ENCODE measurements around the gene CD52. TPM values are rescaled to one million over a fixed set of nuclear protein-coding genes. Genes with fewer than 3 reads are reported as not detected.

Gene CD52, protein sequence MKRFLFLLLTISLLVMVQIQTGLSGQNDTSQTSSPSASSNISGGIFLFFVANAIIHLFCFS
- 10,525 TPM for polyA plus RNA-seq

DNA sequence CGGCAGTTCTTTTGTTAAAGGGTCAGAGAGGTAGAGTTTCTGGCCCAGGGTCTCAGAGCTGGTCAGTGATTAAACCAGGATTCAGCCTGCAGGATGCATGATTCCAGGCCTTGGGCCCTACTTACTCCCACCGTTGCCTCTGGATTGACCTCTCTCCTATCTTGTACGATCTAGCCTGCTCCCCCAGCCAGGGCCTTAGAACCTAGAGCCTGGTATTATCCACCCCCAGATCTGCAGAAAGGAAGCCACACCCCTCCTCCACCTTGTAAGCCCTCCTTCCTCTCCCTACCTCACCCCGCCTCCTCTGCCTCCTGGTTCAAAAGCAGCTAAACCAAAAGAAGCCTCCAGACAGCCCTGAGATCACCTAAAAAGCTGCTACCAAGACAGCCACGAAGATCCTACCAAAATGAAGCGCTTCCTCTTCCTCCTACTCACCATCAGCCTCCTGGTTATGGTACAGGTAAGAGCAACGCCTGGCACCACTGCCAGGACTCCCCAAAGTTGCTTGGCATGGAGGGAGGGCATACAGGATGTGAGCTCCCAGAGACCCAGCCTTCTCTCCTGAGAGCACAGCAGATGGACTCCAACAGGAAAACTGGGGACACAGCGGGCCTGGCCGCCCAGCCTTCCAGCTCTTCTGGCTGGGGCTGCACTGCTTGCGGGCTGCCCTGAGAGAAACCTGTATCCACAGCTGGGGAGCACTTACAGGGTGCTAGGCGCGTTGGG lies at the start of gene CD52:
TSS of gene CD52 (plus strand) at position 347 of the 726 bp plus-strand sequence. CDS start at position 407, 60 bp downstream.
- peak within 1 kb of the TSS; percentile 93 to 100 (median 100) for H3K4me3 Mint-ChIP-seq
- H3K27me3 Mint-ChIP-seq = no peaks in the 10 kb centered on the region
- peaks cover 42 to 52% (median 43%) of the 10 kb centered on the region in 3 donors for H3K4me1 Mint-ChIP-seq
- peaks cover 16% of the 10 kb centered on the region for H3K36me3 Mint-ChIP-seq
- H3K9me3 Mint-ChIP-seq = no peaks in the 10 kb centered on the region
- peak within 1 kb of the TSS; percentile 74 to 97 (median 92) for H3K27ac Mint-ChIP-seq

DNA sequence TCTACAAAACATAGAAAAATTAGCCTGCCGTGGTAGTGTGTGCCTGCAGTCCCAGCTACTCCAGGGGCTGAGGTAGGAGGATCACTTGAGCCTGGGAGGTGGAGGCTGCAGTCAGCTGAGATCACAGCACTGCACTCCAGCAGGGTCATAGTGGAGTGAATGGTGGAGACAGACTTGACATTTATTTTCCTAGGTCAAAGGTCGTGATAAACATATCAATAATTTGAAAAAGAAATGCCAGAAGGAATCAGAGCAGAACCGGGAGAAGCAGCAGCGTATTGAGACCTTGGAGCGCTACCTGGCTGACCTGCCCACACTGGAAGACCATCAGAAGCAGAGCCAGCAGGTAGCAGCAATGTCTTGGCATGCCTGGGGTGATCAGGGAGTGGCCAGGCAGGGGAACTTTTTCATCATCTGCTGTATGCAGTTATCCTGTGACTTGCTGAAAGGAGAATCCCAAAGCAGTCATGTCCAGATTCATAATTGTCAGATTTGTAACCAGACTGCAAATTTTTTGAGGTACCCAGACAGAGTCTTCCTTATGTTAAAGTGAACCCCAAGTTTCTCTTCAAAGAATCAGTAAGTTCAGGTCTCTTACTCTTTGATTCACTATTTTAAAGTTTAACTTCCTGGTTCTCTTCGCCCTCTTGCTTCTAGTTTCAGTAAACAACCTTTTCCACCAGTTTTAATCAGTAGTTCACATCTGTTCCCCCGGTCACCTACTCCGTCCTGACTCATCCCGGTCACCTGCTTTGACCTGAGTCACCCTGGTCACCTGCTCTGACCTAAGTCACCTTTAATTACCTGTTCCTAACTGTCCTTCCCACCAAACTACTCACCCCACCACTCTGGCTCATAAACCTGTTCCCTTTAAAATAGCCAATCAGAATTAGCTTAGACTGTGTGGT lies 49.2 kb upstream of the CD52 start:
- peak overlapping the region in 1 of 4 donors; percentile 74 for H3K4me3 Mint-ChIP-seq

DNA sequence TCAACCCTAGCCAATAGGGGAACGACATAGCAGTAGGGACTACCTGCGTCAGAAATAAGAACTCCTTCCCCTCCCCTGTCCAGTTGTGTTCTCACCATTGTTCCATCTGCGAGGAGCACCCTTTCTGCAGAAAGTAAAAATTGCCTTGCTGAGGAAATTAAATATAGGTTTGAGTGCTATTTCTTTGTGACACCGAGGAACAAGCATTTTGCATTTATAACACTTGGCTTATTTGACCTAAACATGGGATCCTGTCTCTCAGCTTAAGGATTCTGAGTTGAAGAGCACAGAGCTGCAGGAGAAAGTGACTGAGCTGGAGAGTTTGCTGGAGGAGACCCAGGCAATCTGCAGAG lies 48.6 kb upstream of the CD52 start:
- Mint-ChIP-seq H3K27ac (peak overlapping the region; percentile 28 to 95 (median 61)), H3K9me3 (peaks cover 0 to 7% (median 5%) of the 10 kb centered on the region in 3 donors), H3K27me3 (no peaks in the 10 kb centered on the region), H3K36me3 (peaks cover 22% of the 10 kb centered on the region), H3K4me3 (no peak overlapping the region), H3K4me1 (peaks cover 1 to 4% (median 3%) of the 10 kb centered on the region in 3 donors)

More for the DNA sequence above, 49.2 kb upstream of the CD52 start:
- Mint-ChIP-seq H3K4me1 (peaks cover 1 to 5% (median 4%) of the 10 kb centered on the region in 3 donors), H3K36me3 (peaks cover 26% of the 10 kb centered on the region), H3K9me3 (peaks cover 0 to 7% (median 5%) of the 10 kb centered on the region in 3 donors), H3K27me3 (no peaks in the 10 kb centered on the region), H3K27ac (peak overlapping the region in 1 of 3 donors; percentile 95)

DNA sequence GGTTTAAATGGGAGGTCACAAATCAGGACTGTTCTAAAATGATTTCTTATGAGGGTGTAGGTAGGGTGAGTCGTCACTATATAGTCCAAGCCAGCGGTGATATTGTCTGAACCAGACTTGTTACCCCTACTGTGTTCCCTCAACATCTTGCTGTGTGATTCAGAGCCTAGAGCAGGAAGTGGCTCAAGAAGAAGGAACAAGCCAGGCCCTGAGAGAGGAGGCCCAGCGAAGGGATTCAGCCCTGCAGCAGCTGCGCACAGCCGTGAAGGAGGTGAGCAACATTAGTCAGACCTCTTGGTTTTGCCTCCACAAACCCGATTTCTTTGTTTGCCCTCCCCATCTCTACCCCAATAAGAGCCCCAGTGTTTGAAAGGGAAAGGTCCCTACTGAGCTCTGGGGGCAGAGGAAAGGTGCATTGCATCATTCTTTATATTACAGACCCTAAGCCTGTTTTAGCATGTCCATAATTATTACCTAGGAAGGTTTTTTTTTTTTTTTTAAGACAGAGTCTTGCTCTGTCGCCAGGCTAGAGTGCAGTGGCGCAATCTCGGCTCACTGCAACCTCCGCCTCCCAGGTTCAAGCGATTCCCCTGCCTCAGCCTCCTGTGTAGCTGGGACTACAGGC lies 42.8 kb upstream of the CD52 start:
- peak overlapping the region in 1 of 3 donors; percentile 94 for H3K27ac Mint-ChIP-seq
- peak overlapping the region in 1 of 4 donors; percentile 34 for H3K4me3 Mint-ChIP-seq
- H3K27me3 Mint-ChIP-seq = no peaks in the 10 kb centered on the region
- H3K36me3 Mint-ChIP-seq = peaks cover 4% of the 10 kb centered on the region
- H3K9me3 Mint-ChIP-seq = no peaks in the 10 kb centered on the region
- peaks cover 14 to 35% (median 24%) of the 10 kb centered on the region in 3 donors for H3K4me1 Mint-ChIP-seq

DNA sequence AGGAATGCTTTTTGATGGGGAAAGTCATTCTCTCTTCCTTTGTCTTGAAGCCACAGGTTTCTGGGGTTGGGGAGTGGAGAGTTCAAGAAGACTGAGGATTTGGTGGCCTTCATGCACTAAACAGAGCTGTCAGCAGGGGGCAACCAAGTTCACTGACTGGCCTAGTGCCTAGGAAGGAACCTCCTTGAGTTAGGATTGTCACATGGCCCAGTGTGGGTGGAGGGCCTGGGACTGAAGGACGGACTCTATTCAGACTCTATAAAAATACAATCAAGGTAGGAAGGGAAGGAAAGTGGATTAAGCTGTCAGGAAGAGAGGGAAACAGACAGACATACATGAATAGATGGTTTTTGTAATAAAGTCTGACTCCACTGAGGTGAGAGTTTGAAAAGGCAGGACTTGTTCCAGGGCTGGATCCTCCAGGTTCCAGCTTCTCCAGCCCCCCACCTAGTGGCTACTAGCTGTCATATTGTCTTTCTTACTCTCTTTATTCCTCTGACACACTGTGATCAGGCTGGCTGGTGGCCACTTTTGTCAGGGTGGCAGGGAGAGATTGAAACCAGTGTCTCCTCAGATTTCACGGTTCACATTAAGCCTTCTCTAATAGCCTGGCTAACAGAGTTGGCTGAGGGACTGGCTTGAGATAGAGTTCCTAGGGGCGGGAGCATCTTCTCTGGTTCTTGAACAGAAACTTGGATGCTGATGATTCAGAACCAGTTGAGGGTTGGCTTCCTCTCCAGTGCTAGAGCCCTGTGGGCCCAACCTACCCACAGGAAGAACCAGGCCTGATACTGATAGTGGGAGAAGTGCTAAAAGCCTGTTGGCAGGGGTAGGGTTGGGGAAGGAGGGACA lies 42.0 kb upstream of the CD52 start:
- Mint-ChIP-seq H3K4me1 (peaks cover 14 to 36% (median 25%) of the 10 kb centered on the region in 3 donors), H3K4me3 (peak overlapping the region in 3 of 4 donors; percentile 30 to 64 (median 46)), H3K36me3 (peaks cover 4% of the 10 kb centered on the region), H3K27ac (peak overlapping the region; percentile 56 to 94 (median 86)), H3K9me3 (no peaks in the 10 kb centered on the region), H3K27me3 (no peaks in the 10 kb centered on the region)

DNA sequence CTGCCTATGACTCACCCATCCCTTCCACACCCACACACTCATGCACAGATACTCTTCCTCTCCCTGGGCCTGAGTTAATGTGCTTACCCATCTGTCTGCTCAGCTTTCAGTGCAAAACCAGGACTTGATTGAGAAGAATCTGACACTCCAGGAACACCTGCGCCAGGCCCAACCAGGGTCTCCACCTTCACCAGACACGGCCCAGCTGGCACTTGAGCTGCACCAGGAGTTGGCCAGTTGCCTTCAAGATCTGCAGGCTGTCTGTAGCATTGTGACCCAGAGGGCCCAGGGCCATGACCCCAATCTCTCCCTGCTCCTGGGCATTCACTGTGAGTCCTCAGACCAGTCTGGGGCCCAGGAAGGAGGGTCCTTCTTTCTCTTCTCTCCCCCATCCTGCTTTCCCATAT lies 41.3 kb upstream of the CD52 start:
- Mint-ChIP-seq H3K27ac (peak overlapping the region; percentile 56 to 94 (median 86)), H3K36me3 (peaks cover 6% of the 10 kb centered on the region), H3K27me3 (no peaks in the 10 kb centered on the region), H3K4me3 (peak overlapping the region in 2 of 4 donors; percentile 46 to 64), H3K9me3 (no peaks in the 10 kb centered on the region), H3K4me1 (peaks cover 18 to 42% (median 31%) of the 10 kb centered on the region in 3 donors)

DNA sequence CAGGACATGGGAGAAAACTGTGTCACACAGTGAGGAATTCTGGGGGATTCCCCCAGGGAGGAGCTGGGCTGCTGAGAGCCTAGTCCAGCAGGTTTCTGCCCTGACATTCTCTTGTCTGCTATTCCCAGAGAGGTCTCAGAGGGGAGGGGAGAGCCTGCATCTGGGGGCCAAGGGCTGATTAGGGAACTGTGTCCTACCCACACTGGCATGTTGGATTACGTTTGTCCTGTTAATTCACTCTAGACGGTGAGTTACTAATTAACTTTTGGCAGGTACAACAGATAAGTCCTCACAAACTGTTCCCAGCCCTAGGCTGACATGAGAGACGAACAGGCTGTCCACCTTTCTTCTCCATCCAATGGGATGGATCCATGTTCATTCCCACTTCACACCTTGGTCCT lies 40.5 kb upstream of the CD52 start:
- peaks cover 3% of the 10 kb centered on the region for H3K36me3 Mint-ChIP-seq
- H3K27ac Mint-ChIP-seq = peak overlapping the region in 2 of 3 donors; percentile 46 to 51
- no peaks in the 10 kb centered on the region for H3K9me3 Mint-ChIP-seq
- H3K4me1 Mint-ChIP-seq = peaks cover 14 to 48% (median 34%) of the 10 kb centered on the region in 3 donors
- H3K27me3 Mint-ChIP-seq = no peaks in the 10 kb centered on the region
- H3K4me3 Mint-ChIP-seq = no peak overlapping the region

DNA sequence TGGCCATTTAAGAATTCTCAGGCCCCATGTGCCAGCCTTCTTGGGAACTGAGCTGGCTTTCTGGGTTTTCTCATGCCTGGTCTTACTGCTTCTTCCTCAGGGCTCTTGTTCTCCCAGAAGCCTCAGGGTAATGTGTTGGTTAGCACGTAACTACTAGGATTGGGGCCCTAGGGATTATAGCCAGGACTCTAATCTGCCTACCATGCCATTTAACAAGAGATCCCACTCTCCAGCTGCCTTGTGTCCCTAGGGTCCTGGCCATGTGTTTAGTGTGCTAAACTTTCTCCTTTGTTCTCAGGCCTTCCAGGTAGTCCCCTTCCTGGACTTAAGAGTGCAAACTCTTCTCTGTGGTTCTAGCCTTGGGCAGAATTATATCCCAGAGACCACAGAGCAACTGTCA lies 40.0 kb upstream of the CD52 start:
- peaks cover 3% of the 10 kb centered on the region for H3K36me3 Mint-ChIP-seq

DNA sequence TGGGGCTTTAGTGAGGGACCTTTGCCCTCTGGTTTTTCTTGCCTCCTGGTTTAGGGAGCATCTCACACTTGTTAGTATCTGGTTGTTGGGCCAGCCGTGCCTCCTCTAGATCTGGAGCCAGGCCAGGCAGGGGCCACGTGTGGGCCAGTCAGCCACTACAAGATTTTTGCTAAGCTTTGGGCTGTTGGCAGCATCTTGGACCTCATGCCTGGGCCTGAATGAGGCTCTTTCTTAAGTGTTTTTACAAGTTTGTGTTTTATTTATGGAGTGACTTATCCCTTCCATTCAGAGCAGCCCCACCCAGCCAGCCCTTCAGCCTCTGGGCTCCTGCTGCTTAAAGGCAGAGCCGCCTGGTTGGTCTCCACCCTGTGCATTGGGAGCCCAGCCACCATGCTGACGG lies 39.5 kb upstream of the CD52 start:
- H3K27ac Mint-ChIP-seq = peak overlapping the region; percentile 31 to 100 (median 96)
- H3K36me3 Mint-ChIP-seq = peaks cover 3% of the 10 kb centered on the region
- H3K27me3 Mint-ChIP-seq = no peaks in the 10 kb centered on the region
- peak overlapping the region in 2 of 4 donors; percentile 59 to 70 for H3K4me3 Mint-ChIP-seq
- H3K9me3 Mint-ChIP-seq = no peaks in the 10 kb centered on the region
- peaks cover 14 to 58% (median 40%) of the 10 kb centered on the region in 3 donors for H3K4me1 Mint-ChIP-seq

More for the DNA sequence above, 40.0 kb upstream of the CD52 start:
- Mint-ChIP-seq H3K27ac (peak overlapping the region in 2 of 3 donors; percentile 46 to 100), H3K4me1 (peaks cover 14 to 52% (median 34%) of the 10 kb centered on the region in 3 donors), H3K27me3 (no peaks in the 10 kb centered on the region), H3K4me3 (no peak overlapping the region), H3K9me3 (no peaks in the 10 kb centered on the region)

DNA sequence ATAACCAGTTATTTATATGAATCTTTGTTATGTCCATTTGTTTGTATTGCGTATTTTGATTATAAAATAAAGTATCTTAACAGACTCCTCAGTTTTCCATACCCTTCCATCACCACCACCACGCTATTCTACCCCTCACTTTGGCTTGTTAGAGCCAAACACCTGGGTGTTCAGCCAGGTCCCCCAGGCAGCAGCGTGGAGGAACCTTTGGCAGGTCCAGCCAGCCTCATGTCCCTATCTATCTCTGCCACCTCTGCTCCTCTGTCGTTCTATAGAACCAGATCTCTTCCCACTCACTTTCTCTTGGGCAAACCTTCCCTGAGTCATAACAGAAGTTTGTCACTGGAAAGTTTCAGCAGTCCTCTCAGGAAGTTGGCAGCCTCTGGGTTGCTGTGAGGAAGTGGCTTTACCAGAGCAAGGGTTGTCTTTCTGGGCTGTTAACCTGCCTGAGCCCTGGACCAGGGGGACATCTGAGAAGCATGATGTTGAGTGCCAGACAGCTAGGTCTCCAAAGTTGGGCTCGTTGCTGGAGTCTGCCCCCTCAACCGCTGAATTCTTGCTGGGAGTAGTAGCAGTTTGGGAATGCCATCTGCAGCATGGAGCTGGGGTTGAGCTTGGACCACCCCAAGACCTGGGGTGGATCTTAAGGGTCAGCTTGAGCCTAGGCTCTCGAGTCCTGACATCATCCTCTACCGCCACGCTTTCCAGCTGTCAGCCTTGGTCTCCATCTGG lies 38.9 kb upstream of the CD52 start:
- H3K27ac Mint-ChIP-seq = peak overlapping the region; percentile 88 to 100 (median 96)
- peaks cover 14 to 64% (median 43%) of the 10 kb centered on the region in 3 donors for H3K4me1 Mint-ChIP-seq
- H3K9me3 Mint-ChIP-seq = no peaks in the 10 kb centered on the region
- peak overlapping the region; percentile 70 to 96 (median 90) for H3K4me3 Mint-ChIP-seq
- peaks cover 3% of the 10 kb centered on the region for H3K36me3 Mint-ChIP-seq
- H3K27me3 Mint-ChIP-seq = no peaks in the 10 kb centered on the region

DNA sequence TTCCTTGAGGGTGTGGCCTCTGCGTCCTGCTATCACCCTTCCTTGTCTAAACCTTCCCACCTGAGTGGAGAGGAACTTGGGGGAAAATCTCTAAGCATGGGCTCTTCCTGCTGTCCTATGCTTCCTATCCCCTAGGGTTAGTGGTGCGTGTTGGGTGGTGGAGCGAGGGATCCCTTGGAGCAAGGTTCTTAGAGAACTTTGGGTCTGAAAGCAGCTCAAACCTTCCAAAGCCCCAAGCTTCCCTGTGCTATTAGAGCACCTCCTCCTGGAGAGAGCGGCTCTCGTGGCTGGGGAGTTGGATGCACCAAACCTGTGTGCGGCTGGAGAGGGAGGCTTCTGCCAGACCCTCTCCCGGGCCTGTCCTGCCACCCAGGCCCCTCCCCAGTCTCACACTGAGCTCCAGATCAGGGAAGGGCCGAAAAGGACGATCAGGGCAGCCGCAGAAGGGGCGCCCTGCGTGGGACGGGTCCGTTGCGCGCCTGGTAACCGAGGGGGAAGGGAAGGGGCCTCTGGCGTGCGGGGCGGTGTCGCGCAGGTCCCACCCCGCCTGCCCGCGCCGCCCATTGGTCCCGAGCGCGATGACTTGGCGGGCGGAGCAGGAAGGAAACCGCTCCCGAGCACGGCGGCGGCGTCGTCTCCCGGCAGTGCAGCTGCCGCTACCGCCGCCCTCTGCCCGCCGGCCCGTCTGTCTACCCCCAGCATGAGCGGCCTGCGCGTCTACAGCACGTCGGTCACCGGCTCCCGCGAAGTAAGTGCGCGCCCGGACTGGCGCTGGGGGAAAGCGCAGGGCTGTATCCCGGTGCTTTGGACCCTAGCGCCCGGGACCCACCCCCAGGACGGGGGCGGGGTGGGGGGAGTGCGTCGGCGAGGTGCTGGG lies 38.1 kb upstream of the CD52 start, which contains the start of gene SH3BGRL3:
TSS of gene SH3BGRL3 (plus strand) at position 631 of the 877 bp plus-strand sequence. CDS start at position 701, 70 bp downstream.
- Mint-ChIP-seq H3K27ac (peak within 1 kb of the TSS; percentile 94 to 100 (median 96)), H3K4me3 (peak within 1 kb of the TSS; percentile 70 to 96 (median 90)), H3K4me1 (peaks cover 17 to 67% (median 45%) of the 10 kb centered on the region in 3 donors), H3K36me3 (peaks cover 3% of the 10 kb centered on the region), H3K9me3 (no peaks in the 10 kb centered on the region), H3K27me3 (no peaks in the 10 kb centered on the region)

DNA sequence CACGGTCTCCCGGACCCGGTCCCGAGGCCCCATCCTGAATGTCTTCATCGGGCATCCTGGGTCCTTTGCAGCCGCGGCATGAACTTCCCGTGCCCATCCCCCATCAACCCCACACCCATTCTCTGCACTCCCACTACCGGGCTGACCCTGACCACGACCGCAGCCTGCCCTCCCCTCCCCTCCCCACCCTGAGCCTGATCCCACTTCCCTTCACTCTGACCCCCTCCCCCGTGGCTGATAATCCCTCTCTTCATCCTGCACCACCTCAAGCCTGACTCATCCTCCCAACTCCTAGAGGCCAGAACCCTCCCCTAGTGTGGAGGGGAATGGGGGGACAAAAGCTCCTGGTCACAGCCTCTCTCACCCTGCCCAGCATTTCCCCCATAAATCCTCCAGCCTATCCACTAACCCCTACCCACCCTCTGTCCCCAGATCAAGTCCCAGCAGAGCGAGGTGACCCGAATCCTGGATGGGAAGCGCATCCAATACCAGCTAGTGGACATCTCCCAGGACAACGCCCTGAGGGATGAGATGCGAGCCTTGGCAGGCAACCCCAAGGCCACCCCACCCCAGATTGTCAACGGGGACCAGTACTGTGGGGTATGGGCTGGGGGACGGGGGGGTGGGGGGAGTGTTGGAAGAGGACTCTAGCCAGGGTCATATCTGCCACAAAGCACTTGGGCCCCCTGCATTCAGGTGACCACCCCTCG lies 37.3 kb upstream of the CD52 start:
- H3K27ac Mint-ChIP-seq = peak overlapping the region; percentile 94 to 100 (median 96)
- H3K4me1 Mint-ChIP-seq = peaks cover 19 to 68% (median 47%) of the 10 kb centered on the region in 3 donors
- H3K36me3 Mint-ChIP-seq = peaks cover 3% of the 10 kb centered on the region
- peak overlapping the region; percentile 70 to 96 (median 90) for H3K4me3 Mint-ChIP-seq
- H3K9me3 Mint-ChIP-seq = no peaks in the 10 kb centered on the region
- no peaks in the 10 kb centered on the region for H3K27me3 Mint-ChIP-seq

Measured in IgD-negative memory B cell (primary cell).